Upper lobe of left lung (tissue), 4 donors: ENCODE measurements around the gene IP6K1.
"Not testable (repeated sequence)": the region's sequence is repeated elsewhere in the genome, so short reads cannot be mapped to it uniquely, and the experiment has no call there.

Source experiments
- EP300 ChIP-seq, 4 donors: sonication (generic); formaldehyde crosslinking; IDR thresholded peaks; one replicate each; pipeline ENCODE4 v1.5.1; 2017; ENCODE audit warnings: antibody characterized with exemption in 4 of 4, control low read depth in 2 of 4
- POLR2A ChIP-seq, 4 donors: fragments of 450-650 bp; IDR thresholded peaks; one replicate each; pipeline ENCODE4 v1.5.1; 2016 to 2017; ENCODE audit warnings: antibody characterized with exemption in 4 of 4, mild to moderate bottlenecking in 2 of 4
- POLR2AphosphoS5 ChIP-seq, 2 donors: sonication (generic); formaldehyde crosslinking; IDR thresholded peaks; one replicate each; pipeline ENCODE4 v1.5.1; 2017; ENCODE audit warnings: antibody characterized with exemption in 2 of 2
- TF ChIP-seq, protein P1 (sequence below), 6 experiments: fragments of 450-650 bp in 4 of 6; fragments of 200-600 bp in 2 of 6; sonication (generic) in 2 of 6; IDR thresholded peaks; one replicate each; pipeline ENCODE4 v1.5.1; 2016 to 2019; ENCODE audit warnings: antibody characterized with exemption in 6 of 6

DNA sequence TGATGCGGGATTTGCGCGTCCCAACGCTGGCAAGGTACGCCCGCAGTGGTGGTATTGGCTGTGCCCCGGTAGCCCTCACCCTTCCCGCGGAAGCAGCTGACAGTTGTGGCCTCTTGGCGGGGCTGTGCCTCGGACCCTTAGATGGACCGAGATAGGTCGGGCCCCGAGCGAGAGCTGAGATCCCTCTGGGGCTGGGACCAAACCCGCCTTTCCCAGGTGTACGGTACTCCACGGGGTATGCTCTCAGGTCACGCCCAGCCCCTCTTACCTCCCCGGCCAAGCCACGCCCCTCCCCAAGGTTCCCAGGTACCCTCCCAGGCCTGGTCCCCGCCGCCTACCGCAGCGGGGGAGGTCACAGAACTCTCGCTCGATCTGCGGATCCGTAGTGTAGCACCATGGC, 100.0 kb downstream of the IP6K1 start:
- TF ChIP-seq, protein P1, sequence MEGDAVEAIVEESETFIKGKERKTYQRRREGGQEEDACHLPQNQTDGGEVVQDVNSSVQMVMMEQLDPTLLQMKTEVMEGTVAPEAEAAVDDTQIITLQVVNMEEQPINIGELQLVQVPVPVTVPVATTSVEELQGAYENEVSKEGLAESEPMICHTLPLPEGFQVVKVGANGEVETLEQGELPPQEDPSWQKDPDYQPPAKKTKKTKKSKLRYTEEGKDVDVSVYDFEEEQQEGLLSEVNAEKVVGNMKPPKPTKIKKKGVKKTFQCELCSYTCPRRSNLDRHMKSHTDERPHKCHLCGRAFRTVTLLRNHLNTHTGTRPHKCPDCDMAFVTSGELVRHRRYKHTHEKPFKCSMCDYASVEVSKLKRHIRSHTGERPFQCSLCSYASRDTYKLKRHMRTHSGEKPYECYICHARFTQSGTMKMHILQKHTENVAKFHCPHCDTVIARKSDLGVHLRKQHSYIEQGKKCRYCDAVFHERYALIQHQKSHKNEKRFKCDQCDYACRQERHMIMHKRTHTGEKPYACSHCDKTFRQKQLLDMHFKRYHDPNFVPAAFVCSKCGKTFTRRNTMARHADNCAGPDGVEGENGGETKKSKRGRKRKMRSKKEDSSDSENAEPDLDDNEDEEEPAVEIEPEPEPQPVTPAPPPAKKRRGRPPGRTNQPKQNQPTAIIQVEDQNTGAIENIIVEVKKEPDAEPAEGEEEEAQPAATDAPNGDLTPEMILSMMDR (IDR thresholded peaks at IDR 0.05) = not testable (repeated sequence)
- not testable (repeated sequence) for TF ChIP-seq POLR2A, POLR2AphosphoS5, EP300 (IDR thresholded peaks at IDR 0.05)
